Inflammatory macrophage (primary cell): ENCODE measurements around the gene IGSF21.
"Not testable (repeated sequence)": the region's sequence is repeated elsewhere in the genome, so short reads cannot be mapped to it uniquely, and the experiment has no call there.

Experiments used
- DNase-seq, 2 donors: peaks; one replicate each; pipeline ENCODE4 v3.0.0-alpha.2; 2020 to 2022

Gene IGSF21

DNA sequence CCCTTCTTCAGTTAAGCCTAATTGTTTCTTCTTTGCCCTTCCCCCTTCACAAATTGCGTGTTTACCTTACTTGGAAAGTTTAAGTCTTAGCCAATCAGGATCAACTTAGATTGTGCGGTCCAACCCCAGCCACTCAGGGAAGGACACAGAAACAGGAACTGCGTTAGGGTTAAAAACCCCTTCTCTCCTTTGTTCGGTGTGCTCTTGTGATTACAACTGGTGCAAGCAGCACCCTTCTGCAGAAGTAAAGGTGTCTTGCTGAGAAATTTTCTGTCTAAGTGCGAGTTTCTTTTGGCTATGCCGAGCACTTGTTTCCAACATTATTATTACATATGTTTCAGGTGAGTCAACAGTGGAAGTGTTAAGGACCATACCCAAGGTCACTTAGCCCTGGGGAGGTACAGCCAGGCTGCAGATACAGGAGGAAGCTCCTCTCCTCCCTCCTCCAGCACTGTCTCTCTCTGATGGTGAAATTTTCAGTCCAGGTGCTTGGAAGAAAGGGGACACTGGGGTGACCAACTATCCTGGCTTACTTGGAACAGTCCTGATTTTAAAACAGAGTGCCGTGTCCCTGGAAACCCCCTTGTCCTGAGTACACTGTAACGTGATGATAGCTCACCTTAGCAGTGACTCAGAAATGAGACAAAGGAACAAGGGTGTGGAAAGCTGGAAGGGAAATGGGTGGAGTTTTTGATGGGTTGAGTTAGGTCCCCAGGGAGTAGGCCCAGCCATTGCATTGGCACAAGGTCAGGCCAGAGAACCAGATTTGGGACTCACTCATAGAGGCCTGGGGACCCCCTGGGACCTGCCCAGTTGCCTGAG, 304.4 kb downstream of the IGSF21 start:
- no peak for DNase-seq

DNA sequence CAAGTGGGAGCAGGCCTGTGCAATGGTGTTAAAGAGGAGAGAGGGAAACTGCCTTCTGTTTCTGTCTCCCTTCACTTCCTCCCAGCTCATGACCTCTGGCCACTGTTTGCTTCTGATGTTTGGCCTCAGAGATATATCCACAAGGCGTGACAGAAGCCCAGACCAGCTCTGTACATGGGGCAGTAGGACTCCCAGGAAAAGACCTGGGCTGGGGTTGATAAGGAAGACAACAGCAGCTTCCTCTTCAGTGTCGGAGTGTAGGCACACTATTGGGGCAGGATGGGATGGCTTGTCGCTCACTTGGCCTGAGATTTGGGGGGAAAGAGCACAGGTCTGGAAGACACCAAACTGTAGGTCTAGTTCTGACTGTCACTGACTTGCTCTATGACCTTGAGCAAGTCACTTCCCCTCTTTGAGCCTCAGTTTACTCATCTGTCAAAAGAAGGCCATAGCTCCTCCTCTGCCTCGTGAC, 305.3 kb downstream of the IGSF21 start:
- DNase-seq, result no peak

DNA sequence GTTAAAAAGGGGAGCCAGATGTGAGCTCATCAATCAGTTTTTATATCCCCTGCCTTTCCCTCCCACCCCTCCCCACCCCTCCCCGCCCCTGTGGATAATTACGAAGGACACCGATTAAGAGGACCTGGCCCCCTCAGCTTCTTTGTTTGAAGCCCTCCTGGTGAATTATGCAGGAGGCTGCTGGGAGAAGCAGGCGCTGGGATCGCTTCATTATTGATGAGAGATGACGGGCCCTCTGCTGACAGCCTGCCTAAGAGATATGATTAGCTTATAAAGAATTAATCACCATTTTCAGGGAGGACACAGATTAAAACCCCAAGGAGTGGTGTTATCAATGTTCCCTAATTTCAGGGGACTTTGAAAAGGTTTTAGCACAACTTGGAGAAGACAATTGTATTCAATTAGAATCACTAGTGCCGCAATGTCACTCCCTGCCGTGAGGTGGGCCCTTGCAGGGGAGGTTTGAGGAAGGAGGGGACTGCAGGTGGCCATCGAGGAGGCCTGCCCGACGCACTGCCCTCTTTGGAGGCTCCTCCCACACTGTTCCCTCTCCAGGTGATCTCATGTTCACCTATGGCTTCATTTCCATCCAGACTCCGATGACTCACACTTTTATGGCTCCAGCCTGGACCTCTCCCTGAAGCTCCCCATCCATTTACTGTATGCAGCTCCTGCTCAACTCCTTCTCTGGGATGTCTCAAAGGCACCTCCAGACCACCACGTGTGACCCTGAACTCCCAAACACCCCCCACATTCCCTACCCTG, 306.1 kb downstream of the IGSF21 start:
- DNase-seq, result no peak

DNA sequence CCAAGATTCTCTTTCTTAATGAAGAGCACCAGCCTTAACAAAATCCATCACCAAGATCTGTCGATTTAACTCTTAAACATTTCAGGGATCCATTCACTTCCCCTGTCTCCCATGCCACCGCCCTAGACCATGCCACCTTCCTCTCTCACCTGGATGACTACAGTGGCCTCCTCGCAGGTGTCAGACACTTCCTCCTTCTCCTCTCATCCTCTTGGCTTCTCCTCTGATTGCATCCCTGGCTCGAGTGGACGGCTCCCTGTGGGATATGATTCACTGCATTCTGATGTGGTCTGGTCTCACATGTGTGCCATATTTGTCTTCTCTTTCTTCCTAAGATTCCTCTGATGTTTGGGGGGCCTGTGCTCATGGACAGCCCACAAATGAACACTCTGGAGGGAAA, 306.7 kb downstream of the IGSF21 start:
- DNase-seq, result no peak

DNA sequence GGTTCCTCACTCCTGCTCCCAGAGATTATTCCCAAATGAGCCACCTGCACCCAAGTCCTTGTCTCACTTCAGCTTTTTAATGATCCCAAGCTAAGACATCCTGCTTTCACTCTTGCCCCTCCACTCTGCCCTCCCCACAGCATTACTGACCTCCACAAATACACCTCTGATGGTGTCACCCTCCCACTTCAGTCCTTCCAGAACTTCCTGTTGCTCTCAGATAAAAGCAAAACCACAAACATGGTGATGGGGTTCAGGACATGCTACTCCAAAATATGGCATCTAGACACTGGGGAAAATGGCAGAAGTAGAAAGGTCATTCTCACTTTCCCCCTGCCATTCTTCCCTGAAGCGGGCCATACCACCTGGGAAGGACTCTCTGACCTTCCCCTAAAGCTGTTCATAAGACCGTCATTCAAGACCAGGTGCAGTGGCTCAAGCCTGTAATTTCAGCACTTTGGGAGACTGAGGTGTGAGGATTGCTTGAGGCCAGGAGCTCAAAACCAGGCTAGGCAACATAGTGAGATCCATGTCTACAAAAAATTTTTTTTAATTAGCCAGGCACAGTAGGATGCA, 307.4 kb downstream of the IGSF21 start:
- no peak for DNase-seq

DNA sequence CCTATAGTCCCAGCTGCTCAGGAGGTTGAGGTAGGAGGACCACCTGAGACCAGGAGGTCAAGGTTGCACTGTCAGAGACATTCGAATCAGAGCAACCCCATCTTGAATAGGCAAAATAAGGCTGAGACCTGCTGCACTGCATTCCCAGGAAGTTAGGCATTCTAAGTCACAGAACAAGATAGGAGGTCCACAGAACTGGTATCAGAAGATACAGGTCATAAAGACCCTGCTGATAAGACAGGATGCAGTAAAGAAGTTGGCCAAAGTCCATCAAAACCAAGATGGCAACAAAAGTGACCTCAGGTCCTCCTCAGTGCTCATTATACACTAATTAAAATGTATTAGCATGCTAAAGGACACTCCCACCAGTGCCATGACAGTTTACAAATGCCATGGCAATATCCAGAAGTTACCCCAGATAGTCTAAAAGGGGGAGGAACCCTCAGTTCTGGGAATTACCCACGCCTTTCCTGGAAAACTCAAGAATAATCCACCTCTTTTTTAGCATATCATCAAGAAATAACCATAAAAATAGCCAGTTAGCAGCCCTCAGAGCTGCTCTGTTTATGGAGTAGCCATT, 307.9 kb downstream of the IGSF21 start:
- DNase-seq, result no peak

DNA sequence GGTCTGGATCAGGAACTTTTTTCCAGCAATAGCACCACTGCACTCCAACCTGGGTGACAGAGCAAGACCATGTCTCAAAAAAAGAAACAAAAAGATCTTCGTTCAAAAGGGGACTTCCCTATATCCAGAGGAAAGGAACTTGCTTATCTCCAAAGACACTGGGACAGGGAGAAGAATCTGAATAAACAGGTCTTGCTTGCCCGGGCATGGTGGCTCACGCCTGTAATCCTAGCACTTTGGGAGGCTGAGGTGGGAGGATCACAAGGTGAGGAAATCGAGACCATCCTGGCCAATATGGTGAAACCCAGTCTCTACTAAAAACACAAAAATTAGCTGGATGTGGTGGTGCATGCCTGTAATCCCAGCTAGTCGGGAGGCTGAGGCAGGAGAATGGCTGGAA, 308.5 kb downstream of the IGSF21 start:
- not testable (repeated sequence) for DNase-seq

DNA sequence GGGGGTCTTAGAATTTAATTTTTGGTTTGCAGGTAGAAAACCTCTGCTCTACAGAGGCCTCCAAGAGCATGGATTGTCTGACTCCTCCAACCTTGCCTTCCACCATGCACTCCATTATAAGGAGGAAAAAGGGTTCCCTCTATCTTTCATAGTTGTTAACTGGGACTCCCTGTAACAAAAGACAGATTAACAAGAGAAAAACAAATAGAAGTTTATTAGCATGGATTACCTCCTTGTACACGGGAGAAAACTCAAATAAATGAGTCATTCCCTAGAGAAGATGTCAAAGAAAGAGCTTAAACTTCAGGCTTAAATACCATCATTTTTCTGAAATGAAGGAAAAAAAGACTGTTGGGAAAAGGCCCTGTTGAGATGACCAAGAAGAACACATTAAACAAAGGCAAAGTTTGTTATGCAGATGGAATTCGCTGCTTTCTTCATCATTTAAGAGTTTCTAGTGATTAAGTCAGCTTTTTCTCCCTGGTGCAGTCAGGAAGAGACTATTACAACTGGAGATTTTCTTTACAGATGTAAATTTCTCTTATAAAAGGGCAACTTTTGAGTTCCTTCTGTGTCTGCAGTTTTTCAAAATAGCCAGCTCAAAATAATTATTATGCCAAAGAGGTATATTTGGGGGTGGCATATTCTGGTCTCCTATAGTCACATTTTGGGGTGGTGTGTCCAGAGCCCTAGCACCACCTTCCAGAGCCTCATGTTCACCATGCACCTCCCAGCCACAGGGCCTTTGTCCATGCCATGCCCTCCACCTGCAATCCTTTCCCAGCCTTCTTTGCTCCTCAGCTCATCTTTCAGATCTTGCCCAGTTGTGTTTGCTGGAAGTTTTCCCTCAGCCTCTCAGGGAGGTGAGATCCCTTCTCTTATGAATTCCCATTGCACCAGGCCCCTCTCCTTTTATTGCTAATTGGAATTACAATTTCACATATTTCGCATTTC, 310.0 kb downstream of the IGSF21 start:
- DNase-seq, result no peak

DNA sequence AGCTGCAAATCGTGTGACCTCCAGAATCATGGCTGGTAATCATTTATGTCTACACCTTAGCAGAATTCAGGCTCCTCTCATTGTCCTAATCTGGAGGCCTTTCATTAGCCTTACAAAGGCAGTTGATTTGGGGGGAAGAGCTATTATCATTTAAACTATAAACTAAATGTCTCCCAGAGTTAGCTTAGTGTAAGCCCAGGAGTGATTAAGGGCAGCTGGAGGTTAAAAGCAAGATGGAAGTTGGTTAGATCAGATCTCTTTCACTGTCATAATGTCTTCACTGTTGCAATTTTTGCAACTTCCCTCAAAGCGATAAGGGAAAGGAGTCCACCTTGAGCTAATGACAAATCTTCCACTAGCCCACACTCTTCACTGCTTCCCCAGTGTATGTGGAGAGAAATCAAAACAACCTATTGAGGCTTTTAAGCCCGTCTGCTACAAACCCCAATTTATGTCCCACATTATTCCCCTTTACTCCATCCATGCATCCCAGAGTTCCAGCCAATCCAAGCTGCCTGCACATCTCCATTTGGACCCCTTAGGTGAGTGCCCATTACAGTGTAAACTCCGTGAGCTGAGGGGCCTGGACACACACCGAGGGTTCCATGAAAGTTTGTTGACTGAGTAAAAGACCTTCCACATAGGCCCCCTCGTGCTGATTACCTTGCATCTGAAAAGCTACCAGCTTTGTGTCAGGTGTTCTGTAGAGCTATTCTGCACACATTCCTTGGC, 311.7 kb downstream of the IGSF21 start:
- no peak for DNase-seq

DNA sequence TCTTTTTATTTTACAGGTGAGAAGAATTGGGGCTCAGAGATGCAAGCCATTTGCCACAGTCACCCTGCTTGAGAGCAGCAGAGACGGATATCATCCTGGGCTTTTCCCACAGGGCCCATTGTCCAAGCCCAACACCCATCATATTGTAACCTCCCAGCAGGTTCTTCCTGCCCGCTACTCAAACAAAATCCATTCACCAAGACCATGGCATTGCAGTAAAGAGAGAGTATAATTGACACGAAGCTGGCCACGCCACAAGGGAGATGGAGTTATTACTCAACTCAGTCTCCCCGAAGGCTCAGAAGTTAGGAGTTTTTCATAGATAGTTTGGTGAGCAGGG, 312.2 kb downstream of the IGSF21 start:
- no peak for DNase-seq

DNA sequence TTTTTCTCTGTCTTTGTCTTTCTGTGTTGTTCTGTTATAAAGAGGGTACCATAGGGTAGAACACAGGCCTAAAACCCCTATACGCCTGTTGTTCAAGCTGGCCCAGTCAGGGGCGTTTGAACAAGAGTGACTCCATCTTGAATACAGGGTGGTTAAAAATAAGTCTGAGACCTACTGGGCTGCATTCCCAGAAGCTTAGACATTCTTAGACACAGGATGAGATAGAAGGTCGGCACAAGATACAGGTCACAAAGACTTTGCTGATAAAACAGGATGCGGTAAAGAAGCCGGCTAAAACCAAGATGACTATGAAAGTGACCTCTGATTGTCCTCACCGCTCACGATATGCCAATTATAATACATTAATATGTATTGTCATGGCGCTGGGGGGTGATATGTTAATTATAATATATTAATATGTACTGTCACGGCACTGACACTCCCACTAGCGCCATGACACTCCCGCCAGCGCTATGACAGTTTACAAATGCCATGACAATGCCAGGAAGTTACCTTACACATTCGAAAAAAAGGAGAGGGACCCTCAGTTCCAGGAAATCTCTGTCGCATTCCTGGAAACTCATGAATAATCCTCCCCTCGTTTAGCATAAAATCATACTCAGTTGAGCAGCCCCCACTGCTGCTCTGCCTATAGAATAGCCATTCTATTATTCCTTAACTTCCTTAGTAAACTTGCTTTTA, 314.6 kb downstream of the IGSF21 start:
- DNase-seq, result no peak

DNA sequence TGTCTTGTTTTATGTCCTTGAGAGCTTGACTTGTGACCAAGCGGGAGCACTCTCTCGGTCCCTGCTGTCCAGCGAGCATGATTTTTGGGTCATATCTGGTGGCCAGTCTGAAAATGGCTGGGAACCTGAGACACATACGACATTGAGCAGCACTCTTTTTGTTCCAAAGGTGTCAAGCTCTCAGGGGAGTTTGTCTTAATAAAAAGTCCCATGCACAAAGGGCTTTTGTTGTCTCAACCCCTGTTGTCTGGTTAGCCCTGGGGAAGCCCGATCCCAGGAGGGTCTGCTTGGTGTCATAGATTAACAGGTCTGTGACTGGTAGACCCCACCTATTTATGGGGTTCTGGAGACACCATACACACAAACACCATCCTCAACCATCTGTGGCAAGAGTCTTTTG, 315.4 kb downstream of the IGSF21 start:
- DNase-seq, result no peak

DNA sequence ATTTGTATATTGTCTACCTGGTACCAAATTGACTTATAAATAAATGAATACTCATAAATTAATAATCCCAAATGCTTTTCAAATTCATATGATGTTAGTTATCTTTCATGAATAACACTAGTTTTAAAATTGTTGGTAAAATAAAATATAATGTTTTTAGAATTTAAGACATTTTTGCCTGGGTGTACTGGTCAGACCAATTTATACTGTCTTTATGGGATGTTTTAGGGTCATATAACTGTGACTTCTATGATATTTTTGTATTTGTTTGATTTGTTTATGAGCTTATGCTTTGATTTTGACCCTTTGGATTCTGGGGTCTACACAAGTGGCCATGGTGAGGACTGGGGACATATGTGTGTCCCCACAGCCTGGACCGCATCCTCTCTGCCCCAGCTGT, 319.0 kb downstream of the IGSF21 start:
- no peak for DNase-seq
